VCaP (cell line): ENCODE data around the gene CHAC1.

Experiments used
- H3K27ac ChIP-seq: fragments of 450-650 bp; 2 replicates; pipeline ENCODE4 v1.5.1; 2017
- CTCF ChIP-seq: fragments of 450-650 bp; conservative IDR thresholded peaks from 2 replicates; pipeline ENCODE4 v1.5.1; 2017; ENCODE audit warnings: mild to moderate bottlenecking, moderate library complexity

The CHAC1 gene

GRCh38 chr15:40985541-40986330 is 32.5 kb downstream of the CHAC1 start:
- no peak overlapping the region for H3K27ac ChIP-seq

GRCh38 chr15:40986820-40987219 is 33.5 kb downstream of the CHAC1 start:
- no peak for TF ChIP-seq CTCF
- no peak overlapping the region for H3K27ac ChIP-seq

More at GRCh38 chr15:40985541-40986330, 32.5 kb downstream of the CHAC1 start:
- TF ChIP-seq CTCF: no peak

GRCh38 chr15:40988156-40988555 is 34.9 kb downstream of the CHAC1 start:
- no peak for TF ChIP-seq CTCF
- H3K27ac ChIP-seq: no peak overlapping the region

GRCh38 chr15:40990080-40990479 is 36.8 kb downstream of the CHAC1 start:
- H3K27ac ChIP-seq: no peak overlapping the region
- TF ChIP-seq CTCF: no peak

- TF ChIP-seq CTCF: no peak
- no peak overlapping the region for H3K27ac ChIP-seq
Measured at GRCh38 chr15:40990789-40991188, 37.5 kb downstream of the CHAC1 start.

GRCh38 chr15:40991355-40991754 is 38.1 kb downstream of the CHAC1 start:
- no peak for TF ChIP-seq CTCF
- no peak overlapping the region for H3K27ac ChIP-seq

GRCh38 chr15:40992241-40992741 is 39.0 kb downstream of the CHAC1 start:
- H3K27ac ChIP-seq: no peak overlapping the region

More at GRCh38 chr15:40992241-40992741, 39.0 kb downstream of the CHAC1 start:
- no peak for TF ChIP-seq CTCF
